Ovary (tissue), 10 donors: ENCODE data around the gene CWC22. TPM values are rescaled to one million over a fixed set of nuclear protein-coding genes. Genes with fewer than 3 reads are reported as not detected.
"Not testable (repeated sequence)": the region's sequence is repeated elsewhere in the genome, so short reads cannot be mapped to it uniquely, and the experiment has no call there.

Source experiments
- DNase-seq, 5 donors: peaks; one replicate each; pipeline ENCODE4 v3.0.0-alpha.2; 2019 to 2020
- H3K27ac ChIP-seq, 2 donors: fragments of 200-600 bp; one replicate each; pipeline versions ENCODE4 v1.5.1 to v1.8.0; 2019 to 2022
- H3K27me3 ChIP-seq: fragments of 200-600 bp; one replicate; pipeline ENCODE4 v1.8.0; 2022
- H3K36me3 ChIP-seq: fragments of 200-600 bp; sonication (generic); one replicate; pipeline ENCODE4 v1.5.1; 2019
- H3K4me1 ChIP-seq: one replicate; pipeline ENCODE4 v1.8.1; 2013; ENCODE audit warnings: mild to moderate bottlenecking, moderate library complexity; ENCODE audit not compliant: insufficient read depth
- H3K4me3 ChIP-seq: fragments of 200-600 bp; sonication (generic); one replicate; pipeline ENCODE4 v1.5.1; 2017
- H3K9me3 ChIP-seq, 2 donors: fragments of 200-600 bp in 1 of 2; sonication (generic) in 1 of 2; one replicate each; pipeline versions ENCODE4 v1.5.1 to v1.8.1; 2013 to 2019; ENCODE audit warnings: mild to moderate bottlenecking in 1 of 2, moderate library complexity in 1 of 2
- CTCF ChIP-seq, 3 donors: fragments of 450-650 bp in 2 of 3; fragments of 200-600 bp in 1 of 3; IDR thresholded peaks; one replicate each; pipeline versions ENCODE4 v1.5.1 to v1.8.0; 2016 to 2022; ENCODE audit warnings: antibody characterized with exemption in 3 of 3, mild to moderate bottlenecking in 1 of 3
- EP300 ChIP-seq: sonication (generic); formaldehyde crosslinking; IDR thresholded peaks from one replicate; pipeline ENCODE4 v1.6.1; 2017; ENCODE audit warnings: antibody characterized with exemption
- POLR2A ChIP-seq: fragments of 450-650 bp; IDR thresholded peaks from one replicate; pipeline ENCODE4 v1.6.1; 2017; ENCODE audit warnings: antibody characterized with exemption, mild to moderate bottlenecking, moderate library complexity
- WGBS, 3 donors: extraction: QIAGEN DNeasy Blood & Tissue Kit in 1 of 3; methylation state at CpG; one replicate each; pipeline versions ENCODE4 v1.1.5 to v1.1.7; 2013 to 2017; 5-methylcytosine and 5-hydroxymethylcytosine counted together
- intact Hi-C, 4 donors: fragments of 100-400 bp; cut with DNase I; formaldehyde crosslinking; loops; one replicate each; pipeline versions ENCODE4 v1.11.0 to v1.15.1; 2022 to 2023
- long read RNA-seq, 3 donors: library from polyadenylated mRNA in 2 of 3; unstranded in 2 of 3; transcript quantifications; one replicate each; pipeline ENCODE4 v2.0.0 and lab custom pipeline, GENCODE V29; 2021 to 2026
- polyA plus RNA-seq, 2 donors: library from polyadenylated mRNA; stranded (reverse); fragments of 200-250 nt in 1 of 2; fragments of 350-450 nt in 1 of 2; fragmentation: Illumina TruSeq in 1 of 2; extraction: RNeasy Lipid Tissue Mini Kit (QIAGEN cat#74804) in 1 of 2; gene quantifications; one replicate each; pipeline ENCODE4 v1.2.3, GENCODE V29; 2013 to 2014
- total RNA-seq, 7 donors: library from RNA; depleted of rRNA in 2 of 7; stranded (reverse); fragments of >200 nt in 2 of 7; fragmentation: NEBNext Ultra II Directional in 3 of 7; extraction: Animal tissue kit (Norgen Biotek cat#: 25700) in 3 of 7; gene quantifications; one replicate each; pipeline versions ENCODE4 v1.1.0 to v1.2.4, GENCODE V29; 2016 to 2023
- donor health status: DM: no; HTN: no; CAD: no; lungs with moderate emphysema.
- donor health status: DM: no; HTN: no; CAD: no.
- donor health status: Bipolar disorder and iron deficiency.
- donor health status: DM: yes; HTN: yes; CAD: no.
- donor health status: DM: no; HTN: no; CAD: no.
- donor health status: DM: yes; HTN: yes; CAD: no.

The CWC22 gene
- total RNA-seq (10 to 100 TPM; 16.0 to 25.2 (median 20.8) TPM), polyA plus RNA-seq (10 to 100 TPM; 14.9 to 16.6 TPM)
- long read RNA-seq, donor 1, transcript CWC22-201 (20 exons, 2,392 nt) = major isoform, 48 of 72 reads
- long read RNA-seq, donor 1, partial matches to known transcripts = 16 of 72 reads
- long read RNA-seq, donor 1, other reads (novel, unspliced or antisense) = 8 of 72 reads
- long read RNA-seq, donor 2, partial matches to known transcripts = 37 of 40 reads
- long read RNA-seq, donor 2, other reads (novel, unspliced or antisense) = 0 of 40 reads
- long read RNA-seq, donor 3, transcript CWC22-201 (20 exons, 2,392 nt) = major isoform, 31 of 41 reads
- long read RNA-seq, donor 3, partial matches to known transcripts = 4 of 41 reads
- long read RNA-seq, donor 3, other reads (novel, unspliced or antisense) = 6 of 41 reads

- WGBS, 3 donors = 0 to 1% (median 0%) methylated on average over 46 of the region's 46 CpGs
- no peaks in the 10 kb centered on the region for H3K27me3 ChIP-seq
- TF ChIP-seq CTCF (IDR thresholded peaks at IDR 0.05) (no peak), EP300 (peak; percentile 31), POLR2A (peak; percentile 21)
- H3K9me3 ChIP-seq = no peaks in the 10 kb centered on the region
- DNase-seq = peak; percentile 81 to 91 (median 85)
- peak within 1 kb of the TSS; percentile 71 for H3K4me3 ChIP-seq
- intact Hi-C loops = no loop called here
- H3K36me3 ChIP-seq = no peaks in the 10 kb centered on the region
- peak within 1 kb of the TSS; percentile 64 to 84 for H3K27ac ChIP-seq
- H3K4me1 ChIP-seq = peaks cover 4% of the 10 kb centered on the region
These were observed at the start of gene CWC22 for GRCh38 chr2:180006781-180007579. Gene CWC22 (minus strand): TSS chr2:180007297. CDS start chr2:179993341, 13,956 bp downstream.

GRCh38 chr2:180056367-180057118 is 49.4 kb upstream of the CWC22 start:
- no peaks in the 10 kb centered on the region for H3K4me1 ChIP-seq
- H3K4me3 ChIP-seq = no peak overlapping the region
- H3K27me3 ChIP-seq = no peaks in the 10 kb centered on the region
- intact Hi-C loops = no loop called here
- H3K36me3 ChIP-seq = no peaks in the 10 kb centered on the region
- H3K27ac ChIP-seq = no peak overlapping the region
- DNase-seq = no peak
- H3K9me3 ChIP-seq = no peaks in the 10 kb centered on the region
- WGBS, 3 donors = 48 to 51% (median 48%) methylated on average over 15 of the region's 15 CpGs
- TF ChIP-seq POLR2A (no peak), EP300 (no peak)

- H3K36me3 ChIP-seq, H3K4me3 ChIP-seq: not testable (repeated sequence)
- 0 to 87% (median 80%) methylated on average over 1 of the region's 1 CpG for WGBS, 3 donors
These were observed 47.5 kb upstream of the CWC22 start for GRCh38 chr2:180054576-180054975.

GRCh38 chr2:180050246-180050645 is 43.1 kb upstream of the CWC22 start:
- TF ChIP-seq EP300 (no peak), CTCF (IDR thresholded peaks at IDR 0.05) (no peak), POLR2A (no peak)
- Histone ChIP-seq H3K4me3 (no peak overlapping the region), H3K36me3 (no peaks in the 10 kb centered on the region), H3K27ac (no peak overlapping the region), H3K4me1 (no peaks in the 10 kb centered on the region), H3K9me3 (no peaks in the 10 kb centered on the region), H3K27me3 (no peaks in the 10 kb centered on the region)
- intact Hi-C loops = no loop called here
- 57 to 89% (median 88%) methylated on average over 3 of the region's 3 CpGs for WGBS, 3 donors
- DNase-seq = no peak

More at GRCh38 chr2:180054576-180054975, 47.5 kb upstream of the CWC22 start:
- DNase-seq, H3K27me3 ChIP-seq, H3K4me1 ChIP-seq, H3K27ac ChIP-seq, H3K9me3 ChIP-seq, intact Hi-C loops: not testable (repeated sequence)

GRCh38 chr2:180048251-180048650 is 41.2 kb upstream of the CWC22 start:
- H3K27ac ChIP-seq = no peak overlapping the region
- TF ChIP-seq POLR2A (no peak), EP300 (no peak), CTCF (IDR thresholded peaks at IDR 0.05) (no peak)
- H3K4me1 ChIP-seq = no peaks in the 10 kb centered on the region
- WGBS, 3 donors = 31 to 68% (median 35%) methylated on average over 1 of the region's 1 CpG
- no peaks in the 10 kb centered on the region for H3K27me3 ChIP-seq
- DNase-seq = no peak
- no peaks in the 10 kb centered on the region for H3K9me3 ChIP-seq
- H3K4me3 ChIP-seq = no peak overlapping the region
- intact Hi-C loops = no loop called here
- no peaks in the 10 kb centered on the region for H3K36me3 ChIP-seq
